Fibroblast of villous mesenchyme (primary cell): ENCODE results near the gene TENT4A. TPM values are rescaled to one million over a fixed set of nuclear protein-coding genes. Genes with fewer than 3 reads are reported as not detected.

Experiments
- DNase-seq: peaks from one replicate; pipeline ENCODE4 v3.0.0-alpha.2; 2010; ENCODE audit warnings: low read depth
- H3K4me3 ChIP-seq: 2 replicates; pipeline ENCODE4 v1.5.1; 2011; ENCODE audit warnings: low read depth, mild to moderate bottlenecking, low read length
- CTCF ChIP-seq: IDR thresholded peaks from 2 replicates; pipeline ENCODE4 v1.5.1; 2012; ENCODE audit warnings: low read depth, mild to moderate bottlenecking, low read length; ENCODE audit not compliant: insufficient read depth
- total RNA-seq: library from RNA; depleted of rRNA; stranded (reverse); fragments of >200 nt; gene quantifications from 2 replicates; pipeline ENCODE4 v1.2.3, GENCODE V29; 2012

Gene TENT4A
- total RNA-seq, 1 donor = 23.3 TPM

DNA sequence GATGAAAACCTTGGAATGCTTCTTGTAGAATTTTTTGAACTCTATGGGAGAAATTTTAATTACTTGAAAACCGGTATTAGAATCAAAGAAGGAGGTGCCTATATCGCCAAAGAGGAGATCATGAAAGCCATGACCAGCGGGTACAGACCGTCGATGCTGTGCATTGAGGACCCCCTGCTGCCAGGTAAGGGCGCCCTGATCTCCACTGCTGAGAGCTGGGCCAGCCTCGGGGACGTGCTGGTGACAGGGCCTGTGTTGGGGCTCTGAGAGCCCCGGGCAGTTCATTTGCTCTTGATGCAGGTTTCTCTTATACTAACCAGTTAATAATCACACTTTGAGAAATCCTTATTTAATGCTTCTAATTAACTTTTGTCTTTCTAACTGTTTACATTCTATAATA is 33.0 kb downstream of the TENT4A start:
- no peak overlapping the region for H3K4me3 ChIP-seq
- no peak for TF ChIP-seq CTCF
- no peak for DNase-seq

GRCh38 chr5:6747103-6747502 is 33.9 kb downstream of the TENT4A start:
- no peak overlapping the region for H3K4me3 ChIP-seq
- no peak for DNase-seq
- TF ChIP-seq CTCF = no peak

DNA sequence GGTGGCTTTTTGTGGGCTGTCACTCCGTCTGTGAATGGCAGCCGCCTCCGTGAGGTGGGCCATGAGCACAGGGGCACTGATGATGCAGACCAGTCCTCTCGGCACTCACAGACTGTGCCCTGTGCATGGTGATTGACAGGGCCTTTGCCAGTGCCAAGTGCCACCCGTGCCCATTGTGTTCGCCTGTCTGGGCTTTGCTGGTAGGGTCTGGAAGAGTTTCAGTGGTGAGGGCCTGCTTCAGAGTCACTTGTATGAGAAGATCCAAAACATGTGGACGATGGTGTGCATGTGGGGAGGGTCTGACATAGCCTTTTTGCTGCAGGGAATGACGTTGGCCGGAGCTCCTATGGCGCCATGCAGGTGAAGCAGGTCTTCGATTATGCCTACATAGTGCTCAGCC is 34.9 kb downstream of the TENT4A start:
- TF ChIP-seq CTCF = no peak
- DNase-seq = no peak
- H3K4me3 ChIP-seq = no peak overlapping the region

- no peak for TF ChIP-seq CTCF
- no peak for DNase-seq
- no peak overlapping the region for H3K4me3 ChIP-seq
These were observed 35.9 kb downstream of the TENT4A start for GRCh38 chr5:6749026-6749716.

DNA sequence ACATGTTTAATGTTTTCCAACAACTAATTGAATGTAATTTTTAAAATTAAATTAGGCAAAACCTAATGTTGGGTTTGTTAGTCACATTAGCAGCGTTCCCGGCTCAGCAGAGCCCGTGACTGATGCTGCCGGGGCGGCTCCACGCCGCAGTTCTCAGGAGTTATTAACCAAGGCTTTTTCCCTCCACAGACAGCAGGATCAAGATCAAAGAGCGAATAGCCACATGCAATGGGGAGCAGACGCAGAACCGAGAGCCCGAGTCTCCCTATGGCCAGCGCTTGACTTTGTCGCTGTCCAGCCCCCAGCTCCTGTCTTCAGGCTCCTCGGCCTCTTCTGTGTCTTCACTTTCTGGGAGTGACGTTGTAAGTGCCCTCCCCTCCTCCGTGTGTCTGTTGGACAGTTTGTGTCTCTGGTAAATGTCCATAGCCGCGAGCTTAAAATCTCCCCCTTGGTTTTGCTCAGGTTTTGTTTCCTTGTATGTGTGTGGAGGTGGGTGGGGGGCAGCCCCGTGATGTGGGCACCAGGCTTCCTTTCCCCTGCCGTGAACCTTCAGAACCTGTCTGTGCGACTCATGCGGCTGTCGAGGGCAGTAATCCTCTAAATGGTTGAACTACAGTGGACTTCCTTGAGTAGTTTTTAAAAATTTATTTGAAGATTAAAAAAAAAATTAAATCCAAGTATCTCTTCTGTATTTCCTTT is 37.1 kb downstream of the TENT4A start:
- H3K4me3 ChIP-seq = no peak overlapping the region
- no peak for TF ChIP-seq CTCF
- no peak for DNase-seq

DNA sequence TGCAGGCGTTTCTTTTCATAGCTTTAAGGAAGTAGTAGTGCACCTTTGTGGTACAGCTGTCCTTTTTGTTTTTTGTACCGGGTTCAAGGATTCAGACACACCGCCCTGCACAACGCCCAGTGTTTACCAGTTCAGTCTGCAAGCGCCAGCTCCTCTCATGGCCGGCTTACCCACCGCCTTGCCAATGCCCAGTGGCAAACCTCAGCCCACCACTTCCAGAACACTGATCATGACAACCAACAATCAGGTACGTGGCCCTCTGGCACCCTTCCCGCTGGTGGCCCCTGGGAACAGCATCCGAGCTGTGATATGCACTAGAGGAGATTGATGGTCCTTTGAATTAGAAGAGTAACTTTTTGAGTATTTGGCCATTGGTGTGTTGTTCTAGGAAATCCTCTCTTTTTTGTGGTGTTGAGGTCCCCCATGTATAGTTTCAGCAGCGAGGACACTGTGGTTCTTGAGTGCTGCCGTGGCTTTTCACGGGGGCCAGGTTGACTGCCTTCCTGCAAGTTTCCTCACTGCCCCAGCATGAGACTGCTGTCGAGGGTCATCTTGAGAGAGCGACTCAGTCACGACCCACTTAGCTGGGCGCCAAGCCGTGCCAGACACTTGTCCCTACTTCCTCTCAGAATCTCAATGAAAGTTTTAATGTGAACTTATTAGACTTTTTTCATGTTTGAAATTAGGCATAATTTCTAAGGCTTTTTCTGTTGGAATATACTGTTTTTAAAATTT is 37.9 kb downstream of the TENT4A start:
- H3K4me3 ChIP-seq = no peak overlapping the region
- TF ChIP-seq CTCF = no peak
- no peak for DNase-seq
